ENCODE results near the gene POLR3K. TPM values are rescaled to one million over a fixed set of nuclear protein-coding genes. Genes with fewer than 3 reads are reported as not detected.

The POLR3K gene
- polyA plus RNA-seq, 10 donors = 5.5 to 9.4 (median 7.8) TPM

GRCh38 chr16:66309-67182, 13.1 kb upstream of the POLR3K start:
- DNase-seq = no peak

DNA sequence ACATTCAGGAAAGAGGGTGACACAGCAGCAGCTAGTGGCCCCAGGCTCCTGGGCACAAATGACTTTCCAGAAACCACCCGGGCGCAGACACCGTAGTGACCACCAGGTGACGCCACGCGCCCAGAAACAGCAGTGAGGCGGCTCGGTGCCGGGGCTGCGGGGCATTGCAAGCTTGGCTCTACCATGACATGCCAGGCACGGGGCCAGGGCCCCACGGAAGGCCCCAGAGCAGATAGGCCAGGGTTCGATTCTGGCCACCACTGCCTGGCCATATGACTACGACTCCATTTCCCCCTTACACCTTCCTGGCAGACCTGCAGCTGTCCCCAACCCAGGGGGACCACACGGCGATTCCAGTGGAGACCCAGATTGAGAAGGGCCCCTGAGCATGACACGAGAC, 12.3 kb upstream of the POLR3K start:
- peak; percentile 48 to 85 (median 73) for DNase-seq

- DNase-seq = peak in 1 of 3 donors; percentile 8
Measured at GRCh38 chr16:64914-65255, 11.5 kb upstream of the POLR3K start.

GRCh38 chr16:63998-64913, 10.8 kb upstream of the POLR3K start:
- DNase-seq = peak in 1 of 3 donors; percentile 4

DNA sequence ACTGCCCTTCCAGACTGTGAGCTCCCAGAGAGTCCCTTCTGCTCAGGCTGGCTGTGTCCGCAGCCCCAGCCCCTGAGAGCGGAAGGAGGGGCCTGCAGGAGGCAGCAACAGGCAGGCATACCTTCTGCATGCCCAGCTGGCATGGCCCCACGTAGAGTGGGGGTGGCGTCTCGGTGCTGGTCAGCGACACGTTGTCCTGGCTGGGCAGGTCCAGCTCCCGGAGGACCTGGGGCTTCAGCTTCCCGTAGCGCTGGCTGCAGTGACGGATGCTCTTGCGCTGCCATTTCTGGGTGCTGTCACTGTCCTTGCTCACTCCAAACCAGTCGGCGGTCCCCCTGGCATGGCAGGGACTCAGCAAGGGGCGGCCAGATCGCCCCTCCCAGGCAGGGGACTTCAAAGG, 10.1 kb upstream of the POLR3K start:
- DNase-seq = no peak

DNA sequence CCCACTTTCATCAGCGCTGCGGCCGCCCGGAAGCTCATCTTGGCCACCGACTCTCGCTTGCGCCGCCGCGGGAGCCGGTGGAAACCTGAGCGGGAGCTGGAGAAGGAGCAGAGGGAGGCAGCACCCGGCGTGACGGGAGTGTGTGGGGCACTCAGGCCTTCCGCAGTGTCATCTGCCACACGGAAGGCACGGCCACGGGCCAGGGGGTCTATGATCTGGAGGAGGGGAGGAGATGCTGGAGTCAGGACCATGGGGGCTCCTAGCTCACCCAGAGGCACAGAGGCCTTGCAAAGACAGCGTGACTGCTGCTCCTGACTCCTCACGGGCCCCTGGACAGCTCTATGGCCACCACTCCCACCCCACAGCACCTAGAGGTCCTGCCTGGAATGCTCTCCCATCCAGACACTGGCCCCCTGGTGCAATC, 9.6 kb upstream of the POLR3K start:
- no peak for DNase-seq

DNA sequence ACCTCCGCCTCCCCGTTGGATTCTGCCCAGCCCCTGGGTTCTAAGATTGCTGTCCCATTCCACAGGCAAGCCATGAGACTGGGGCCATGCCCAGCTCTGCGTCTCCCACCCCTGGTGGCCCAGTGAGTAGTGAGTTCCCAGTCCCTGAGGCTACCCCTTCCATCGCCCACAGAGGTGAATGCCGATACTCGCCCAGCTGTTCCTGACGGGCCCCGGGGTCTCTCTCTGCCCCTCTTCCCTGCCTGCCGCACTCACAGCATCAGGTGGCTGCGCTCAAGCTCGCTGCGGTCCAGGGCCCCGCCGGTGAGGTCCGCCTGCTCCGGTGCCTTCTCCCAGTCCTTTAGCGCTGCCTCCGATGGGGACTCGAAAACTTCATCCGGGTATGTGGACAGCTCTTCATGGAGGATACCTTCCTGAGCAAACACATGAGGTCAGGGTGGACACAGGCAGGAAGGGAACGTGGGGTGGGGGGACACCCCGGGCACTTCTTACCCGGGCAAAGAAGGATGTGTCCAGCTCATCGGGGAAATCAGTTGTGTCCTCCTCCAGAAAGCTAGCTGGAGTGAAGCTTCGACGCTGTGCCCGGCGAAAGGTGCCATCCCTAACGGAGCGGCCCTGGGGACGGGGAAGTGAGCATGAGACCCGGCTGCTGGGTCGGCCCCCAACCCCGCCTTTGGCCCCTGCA, 9.0 kb upstream of the POLR3K start:
- DNase-seq = no peak

DNA sequence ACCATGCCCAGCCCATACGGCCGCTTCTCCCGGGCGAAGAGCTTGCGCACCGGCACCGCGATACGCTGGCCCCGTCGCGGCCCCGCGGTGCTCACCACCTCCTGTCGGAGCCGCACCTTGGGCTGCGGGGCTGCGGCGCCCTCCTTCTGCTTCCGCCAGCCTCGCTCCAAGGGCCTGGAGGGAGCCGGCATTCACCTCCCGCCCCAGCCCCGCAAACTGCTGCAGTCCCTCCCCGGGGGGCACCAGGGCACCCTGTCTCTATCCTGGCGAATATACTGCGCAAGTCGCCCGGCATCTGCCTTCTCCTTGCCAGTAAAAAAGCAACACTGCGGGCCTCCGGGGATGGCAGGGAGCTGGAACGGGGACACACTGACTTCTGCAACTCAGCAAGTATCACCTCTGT, 8.5 kb upstream of the POLR3K start:
- no peak for DNase-seq

DNA sequence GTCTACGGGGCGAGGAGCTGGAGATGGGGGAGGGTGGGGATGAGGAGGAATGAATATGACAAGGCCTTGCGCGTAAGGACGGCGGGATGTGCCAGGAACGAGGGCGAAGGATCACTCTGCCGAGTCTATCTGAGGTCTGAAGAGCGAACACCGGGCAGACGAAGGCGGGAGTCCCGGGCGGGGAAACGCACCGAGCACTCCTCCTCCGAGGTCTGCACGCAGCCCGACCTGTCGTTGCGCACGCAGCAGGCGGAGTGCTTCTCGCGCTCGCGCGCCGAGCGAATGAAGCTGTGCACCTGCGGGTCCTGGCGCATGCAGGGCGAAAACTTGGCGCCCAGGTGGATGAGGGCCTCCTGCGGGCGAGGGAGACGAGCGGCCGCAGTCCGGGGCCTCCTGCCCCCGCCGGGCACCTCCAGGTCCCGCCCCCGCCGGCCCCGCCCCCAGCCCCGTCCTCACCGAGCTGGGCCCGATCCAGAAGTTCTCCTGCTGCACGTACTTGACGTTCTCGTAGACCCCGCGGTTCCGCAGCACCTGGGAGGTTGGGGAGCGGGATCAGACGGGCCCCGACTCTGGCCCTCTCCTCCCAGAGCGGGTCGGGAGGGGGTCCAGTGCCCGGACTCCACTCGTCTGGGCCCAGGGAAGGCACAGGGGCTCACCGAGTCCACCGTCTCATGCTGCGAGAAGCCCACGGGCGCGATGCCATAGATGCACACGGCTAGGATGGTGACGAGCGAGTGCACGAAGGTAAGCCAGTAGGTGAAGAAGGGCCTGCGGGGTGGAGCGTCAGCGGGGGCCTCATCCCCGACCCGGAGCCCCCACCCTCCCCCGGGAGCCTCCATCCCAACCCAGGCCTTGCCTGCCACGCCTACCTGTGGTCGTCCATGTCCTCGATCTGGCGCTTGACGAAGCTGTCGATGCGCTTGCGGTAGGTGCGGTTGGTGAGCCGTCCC, 7.8 kb upstream of the POLR3K start:
- peak in 1 of 3 donors; percentile 12 for DNase-seq

DNA sequence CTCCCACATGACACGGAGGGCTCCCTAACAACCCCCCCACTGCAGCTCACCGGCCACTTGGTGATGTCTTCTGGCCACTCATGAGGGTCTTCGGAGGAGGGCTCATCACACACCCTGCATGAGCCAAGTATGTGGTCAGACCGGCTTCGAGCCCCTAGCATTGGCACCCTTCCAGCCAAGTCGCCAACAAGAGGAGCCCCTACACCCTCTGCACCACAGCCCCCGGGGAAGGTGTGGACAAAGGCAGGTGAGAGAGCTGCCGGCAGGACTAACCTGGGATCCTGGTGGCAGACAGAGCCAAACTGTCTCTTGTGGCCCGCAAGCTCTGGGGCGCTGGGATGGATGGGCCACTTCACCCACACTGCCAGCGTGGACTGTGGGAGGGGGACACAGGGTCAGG, 6.8 kb upstream of the POLR3K start:
- DNase-seq = no peak

DNA sequence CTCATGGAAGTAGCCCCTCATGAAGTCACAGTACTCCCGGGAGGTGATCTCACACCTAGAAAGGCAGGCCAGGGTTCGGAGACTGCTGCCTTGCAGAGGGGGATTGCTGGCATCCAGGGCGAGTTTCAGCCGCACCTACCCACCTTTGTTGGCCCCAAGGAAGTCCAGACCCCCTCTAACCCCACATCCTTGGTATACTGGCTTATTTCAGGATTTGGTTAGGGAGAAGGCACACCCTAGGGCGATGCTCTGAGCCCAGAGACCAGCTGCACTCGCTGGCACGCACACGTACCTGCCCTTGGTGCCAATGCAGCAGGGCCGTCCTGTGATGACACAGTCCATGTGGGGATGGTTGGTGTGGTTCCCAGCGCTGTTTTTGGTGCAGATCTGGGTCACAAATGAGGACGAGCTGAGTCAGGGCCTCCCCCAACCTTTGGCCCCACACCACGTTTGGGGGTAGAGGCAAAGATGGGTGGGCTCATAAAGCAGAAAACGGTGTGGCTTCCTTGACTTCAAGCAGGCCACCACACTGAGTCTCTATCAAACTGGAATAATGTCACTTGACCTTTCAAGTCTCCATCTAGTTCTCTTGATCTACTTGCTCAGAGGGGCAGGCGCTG, 6.1 kb upstream of the POLR3K start:
- DNase-seq = no peak

DNA sequence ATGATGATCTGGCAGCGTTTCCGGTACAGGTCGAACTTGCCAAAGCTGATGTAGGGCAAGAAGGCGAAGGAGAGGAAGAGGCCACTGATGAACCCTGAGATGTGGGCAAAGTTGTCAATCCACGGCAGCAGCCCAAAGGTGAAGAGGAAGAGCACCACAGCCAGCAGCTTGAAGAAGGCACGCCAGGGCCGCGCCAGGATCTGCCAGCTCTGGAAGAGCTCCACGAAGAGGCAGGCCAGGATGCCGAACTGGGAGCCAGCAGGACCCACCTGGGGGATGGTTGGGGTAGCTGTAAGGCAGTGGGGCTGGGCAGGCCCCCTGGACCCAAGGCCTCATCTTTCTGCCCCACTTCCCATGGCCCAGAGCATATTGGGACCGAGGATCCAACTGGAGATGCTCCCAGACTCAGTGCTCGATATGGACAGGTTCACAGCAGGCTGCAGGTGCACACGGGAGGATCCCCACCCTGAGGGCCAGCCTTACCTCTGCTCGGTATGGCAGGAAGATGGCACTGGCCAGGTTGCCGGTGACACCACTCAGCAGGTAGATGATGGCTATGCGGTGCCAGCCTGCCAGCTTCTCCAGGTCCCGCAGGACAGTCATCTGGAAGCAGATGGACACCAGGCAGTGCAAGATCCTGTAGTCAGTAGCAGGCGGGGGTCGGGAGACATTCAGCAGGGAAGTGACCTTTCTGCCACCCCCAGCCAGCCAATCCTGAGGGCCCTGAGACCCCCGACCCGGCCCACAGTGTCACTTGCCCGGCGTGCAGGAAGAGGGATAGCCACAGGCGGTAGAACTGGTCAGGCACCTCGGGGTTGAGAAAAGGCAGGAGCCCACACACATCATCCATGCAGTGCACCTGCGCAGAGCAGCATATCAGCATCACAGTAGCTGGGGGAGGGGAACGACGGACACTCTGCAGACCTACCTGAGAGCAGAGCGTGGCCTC, 5.4 kb upstream of the POLR3K start:
- peak in 1 of 3 donors; percentile 2 for DNase-seq

DNA sequence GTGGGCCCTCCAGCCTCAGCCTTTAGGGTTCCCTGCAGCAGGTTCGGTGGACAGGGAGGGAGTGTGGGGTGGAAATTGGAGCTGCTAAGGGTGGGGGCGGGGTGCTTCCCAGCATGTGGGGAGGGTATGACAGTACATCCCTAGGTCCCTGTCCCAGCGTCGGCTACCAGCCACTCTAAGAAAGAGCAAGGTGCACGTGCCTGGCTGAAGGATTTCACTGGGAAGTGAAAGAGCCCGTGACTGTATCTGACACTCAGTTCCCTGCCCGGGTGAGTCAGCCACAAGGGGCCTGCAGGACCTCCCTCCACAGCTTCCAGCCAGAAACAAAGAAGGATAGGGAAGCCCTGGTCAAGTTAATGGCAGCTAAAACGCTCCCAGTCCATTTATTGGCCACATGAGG, 4.3 kb upstream of the POLR3K start:
- peak in 1 of 3 donors; percentile 10 for DNase-seq

- DNase-seq = no peak
Measured at GRCh38 chr16:56231-56927, 3.0 kb upstream of the POLR3K start.

DNA sequence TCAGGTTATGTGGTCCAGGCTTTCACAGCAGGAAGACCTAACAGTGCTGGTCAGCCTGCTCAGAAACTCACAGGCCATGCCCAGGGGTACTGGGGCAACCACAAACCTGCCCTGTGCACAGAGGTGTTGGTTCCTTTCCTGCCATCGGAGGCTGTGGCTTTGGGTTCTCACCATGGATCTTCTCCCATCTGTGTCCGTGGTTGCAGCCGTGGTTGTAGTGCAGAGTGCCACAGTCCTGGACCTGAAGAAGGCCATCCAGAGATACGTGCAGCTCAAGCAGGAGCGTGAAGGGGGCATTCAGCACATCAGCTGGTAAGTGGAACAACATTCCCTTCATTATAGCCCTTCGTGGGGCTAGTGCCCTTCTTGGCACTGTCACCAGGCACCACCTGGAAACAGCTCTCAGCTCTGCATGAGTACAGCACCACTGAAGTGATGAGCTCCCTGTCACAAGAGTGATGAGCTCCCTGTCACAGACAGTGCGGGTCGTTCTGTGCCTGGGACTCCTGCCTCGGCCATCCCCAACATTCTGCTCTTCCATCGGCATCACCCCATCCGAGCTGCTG, 2.2 kb upstream of the POLR3K start:
- peak in 1 of 3 donors; percentile 1 for DNase-seq

DNA sequence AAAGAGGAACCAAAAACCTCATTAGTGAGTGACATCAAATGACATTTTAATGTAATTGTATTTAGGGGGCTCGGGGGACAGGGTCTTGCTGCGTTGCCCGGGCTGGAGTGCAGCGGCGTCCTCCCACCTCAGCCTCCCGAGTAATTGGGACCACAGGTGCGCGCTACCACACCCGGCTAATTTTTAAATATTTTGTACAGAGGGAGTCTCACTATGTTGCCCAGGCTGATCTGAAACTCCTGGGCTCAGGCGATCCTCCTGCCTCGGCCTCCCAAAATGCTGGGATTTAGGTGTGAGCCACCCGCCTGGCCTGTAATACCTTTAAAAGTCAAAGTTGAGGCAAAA, 801 bp upstream of the POLR3K start:
- DNase-seq = no peak

DNA sequence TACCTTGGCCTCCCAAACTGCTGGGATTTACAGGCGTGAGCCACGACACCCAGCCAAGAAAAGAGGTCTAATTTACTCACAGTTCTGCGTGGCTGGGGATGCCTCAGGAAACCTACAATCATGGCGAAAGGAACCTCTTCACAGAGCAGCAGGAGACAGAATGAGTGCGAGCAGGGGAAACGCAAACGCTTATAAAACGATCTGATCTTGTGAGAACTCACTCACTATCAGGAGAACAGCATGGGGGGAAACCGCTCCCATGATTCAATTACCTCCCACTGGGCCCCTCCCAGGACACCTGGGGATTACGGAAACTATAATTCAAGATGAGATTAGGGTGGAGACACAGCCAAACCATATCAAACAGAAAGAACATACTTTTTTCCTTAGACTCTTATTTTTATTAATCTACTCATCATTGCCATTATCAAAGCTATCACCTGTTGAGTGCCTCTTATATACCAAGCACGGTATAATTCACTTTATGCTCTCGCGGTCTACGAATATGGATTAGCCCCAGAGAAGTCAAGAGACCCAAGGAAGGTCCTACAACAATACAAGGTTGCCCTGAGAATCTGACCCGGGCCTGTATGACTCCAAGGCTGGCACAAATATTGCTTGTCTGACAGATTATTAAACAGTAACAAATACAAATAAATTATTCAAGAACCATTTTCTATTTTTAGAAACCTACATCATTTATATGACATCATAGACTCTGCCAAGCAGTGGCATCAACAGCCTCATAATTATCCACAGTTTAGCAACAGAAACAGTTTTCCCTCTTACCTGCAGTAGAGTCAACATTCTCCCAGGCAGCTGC, 2.4 kb downstream of the POLR3K start:
- no peak for DNase-seq

DNA sequence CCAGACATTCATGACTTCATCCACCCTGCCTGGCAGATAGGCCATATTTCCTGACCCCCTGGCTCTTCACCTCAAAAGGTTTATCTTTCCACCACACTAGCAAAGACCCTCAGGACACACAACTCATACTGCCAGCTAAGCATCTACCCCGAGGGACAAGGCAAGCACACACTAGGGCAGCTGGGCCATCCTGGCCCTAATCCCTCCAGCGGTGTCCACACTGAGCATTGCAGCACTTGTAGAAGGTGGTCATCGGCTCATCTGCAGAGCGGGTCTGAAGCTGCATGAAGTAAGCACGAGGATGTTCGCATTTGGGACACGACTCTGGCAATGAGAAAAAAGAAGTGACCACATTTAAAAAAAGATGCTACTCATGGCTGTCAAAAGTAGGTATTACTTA, 6.2 kb downstream of the POLR3K start:
- DNase-seq = no peak

Data from muscle of back (tissue), 11 donors.